GM12878 (cell line): Measurements from ENCODE around the gene FAM163B. TPM values are rescaled to one million over a fixed set of nuclear protein-coding genes. Genes with fewer than 3 reads are reported as not detected.

Source experiments
- ATAC-seq: fragments of 200-7000 bp; cut with Tn5 transposase; 3 replicates; pipeline ENCODE4 v1.9.1; 2020; ENCODE audit warnings: mild to moderate bottlenecking, moderate library complexity
- BruUV-seq: library from RNA; stranded (reverse); fragments of 400-500 nt; replicated peaks from 2 replicates; lab custom pipeline; 2021; lab: Mats Ljungman, UMichigan
- CTCF ChIA-PET: fragments of 300-600 bp; sonication (Branson Sonifier 250); formaldehyde crosslinking; extraction: SDS; loops from one replicate; lab custom pipeline; 2021; ENCODE audit warnings: inconsistent platforms; lab: Yijun Ruan, JAX
- POLR2A ChIA-PET: fragments of 350-600 bp; formaldehyde crosslinking; extraction: SDS; loops from one replicate; lab custom pipeline; 2021; ENCODE audit warnings: inconsistent platforms; lab: Charles Lee
- RAD21 ChIA-PET: fragments of 300-600 bp; sonication (Branson Sonifier 250); formaldehyde crosslinking; loops from one replicate; lab custom pipeline; 2023; ENCODE audit warnings: antibody characterized with exemption; ENCODE audit not compliant: unreplicated experiment; lab: Charles Lee
- SMC1A ChIA-PET: fragments of 300-600 bp; sonication (Branson Sonifier 250); formaldehyde crosslinking; loops from one replicate; lab custom pipeline; 2023; ENCODE audit not compliant: unreplicated experiment, uncharacterized antibody; lab: Charles Lee
- DNase-seq: peaks from one replicate; pipeline ENCODE4 v3.0.0-alpha.2; 2011; ENCODE audit warnings: low read depth, low spot score
- FAIRE-seq: peaks from 3 replicates; lab custom pipeline; 2011; peaks lifted over from hg19 to GRCh38; lab: Jason Lieb, UNC
- H2AFZ ChIP-seq: 2 replicates; pipeline ENCODE4 v1.6.0; 2011; ENCODE audit warnings: low read depth, low read length, control low read depth; ENCODE audit not compliant: control insufficient read depth
- H3K27ac ChIP-seq: 2 replicates; pipeline ENCODE4 v1.5.1; 2011; ENCODE audit warnings: control low read depth; ENCODE audit not compliant: control insufficient read depth, insufficient read depth
- H3K27me3 ChIP-seq, 2 experiments: replicated peaks in 1 of 2; 2 replicates each; pipeline versions ENCODE4 v1.6.0 to v1.6.1; 2011; ENCODE audit warnings: low read length in 1 of 2; ENCODE audit not compliant: control insufficient read depth in 2 of 2, insufficient read depth in 2 of 2
- H3K36me3 ChIP-seq, 2 experiments: 2 replicates each; pipeline ENCODE4 v1.5.1; 2011; ENCODE audit warnings: low read length in 1 of 2; ENCODE audit not compliant: control insufficient read depth in 2 of 2, insufficient read depth in 2 of 2
- H3K4me1 ChIP-seq: 2 replicates; pipeline ENCODE4 v1.6.1; 2011; ENCODE audit warnings: mild to moderate bottlenecking, low read length, moderate library complexity, mixed read lengths; ENCODE audit not compliant: control insufficient read depth, insufficient read depth
- H3K4me2 ChIP-seq: 2 replicates; pipeline ENCODE4 v1.6.0; 2011; ENCODE audit warnings: control low read depth; ENCODE audit not compliant: control insufficient read depth, insufficient read depth
- H3K4me3 ChIP-seq: fragments of 200-600 bp; sonication (generic); 2 replicates; pipeline ENCODE4 v1.5.1; 2016
- H3K79me2 ChIP-seq: 2 replicates; pipeline ENCODE4 v1.6.0; 2011; ENCODE audit warnings: low read length; ENCODE audit not compliant: control insufficient read depth, insufficient read depth
- H3K9ac ChIP-seq: 2 replicates; pipeline ENCODE4 v1.8.0; 2011; ENCODE audit warnings: low read length, control low read depth, mixed read lengths; ENCODE audit not compliant: control insufficient read depth, insufficient read depth
- H3K9me3 ChIP-seq: replicated peaks from 3 replicates; pipeline ENCODE4 v1.5.1; 2011; ENCODE audit warnings: mild to moderate bottlenecking, low read length; ENCODE audit not compliant: control insufficient read depth, insufficient read depth
- H4K20me1 ChIP-seq: 2 replicates; pipeline ENCODE4 v1.6.0; 2011; ENCODE audit not compliant: control insufficient read depth, insufficient read depth
- EZH2 ChIP-seq: IDR thresholded peaks from 2 replicates; pipeline ENCODE4 v1.6.1; 2012; ENCODE audit warnings: low read depth, mild to moderate bottlenecking, control low read depth, inconsistent platforms, low read length, borderline replicate concordance; ENCODE audit not compliant: control insufficient read depth
- KAT2A ChIP-seq: conservative IDR thresholded peaks from 2 replicates; pipeline ENCODE4 v1.6.1; 2011; ENCODE audit warnings: low read depth, low read length; ENCODE audit not compliant: control insufficient read depth
- KDM1A ChIP-seq: fragments of 200-600 bp; sonication (generic); IDR thresholded peaks from 2 replicates; pipeline ENCODE4 v1.6.1; 2016; ENCODE audit warnings: borderline replicate concordance
- REST ChIP-seq: IDR thresholded peaks from 2 replicates; pipeline ENCODE4 v1.6.1; 2012; ENCODE audit warnings: mild to moderate bottlenecking, low read depth, low read length
- TAF1 ChIP-seq: IDR thresholded peaks from 2 replicates; pipeline ENCODE4 v1.6.1; 2011; ENCODE audit warnings: mild to moderate bottlenecking, low read depth, low read length, borderline replicate concordance
- USF1 ChIP-seq: IDR thresholded peaks from 2 replicates; pipeline ENCODE4 v1.6.1; 2011; ENCODE audit warnings: borderline replicate concordance, low read depth, mild to moderate bottlenecking, moderate library complexity, mixed read lengths, low read length; ENCODE audit not compliant: insufficient read depth; ENCODE audit errors: extremely low read length
- WGBS: methylation state at CpG from one replicate; pipeline ENCODE4 v1.1.6; 2016; ENCODE audit warnings: low lambda C conversion rate; ENCODE audit not compliant: insufficient replicate concordance, insufficient coverage; ENCODE audit errors: missing lambda C conversion rate; 5-methylcytosine and 5-hydroxymethylcytosine counted together
- in situ Hi-C: fragments of 300-500 bp; cut with MboI; formaldehyde crosslinking; loops from 9 replicates; pipeline ENCODE4 v1.14.3; 2018; ENCODE audit warnings: mixed read lengths
- intact Hi-C: fragments of 100-400 bp; cut with micrococcal nuclease; formaldehyde crosslinking; loops from one replicate; pipeline ENCODE4 v1.14.2; 2022; ENCODE audit not compliant: unreplicated experiment
- polyA plus RNA-seq, 11 experiments: library from polyadenylated mRNA; depleted of rRNA in 4 of 11; unstranded in 6 of 11; stranded (reverse) in 5 of 11; fragments of >200 nt; fragmentation: Nextera tagmentation in 4 of 11; fragmentation: Illumina TruSeq in 1 of 11; extraction: Ambion mirVana in 4 of 11; extraction: Trizol in 1 of 11; gene quantifications; 1 replicate in 1 of 11; 2 replicates in 10 of 11; pipeline versions ENCODE4 v1.2.1 to v1.2.3, GENCODE V29; 2011 to 2016; ENCODE audit warnings: inconsistent platforms in 2 of 11, missing spikeins in 2 of 11, low read depth in 1 of 11
- total RNA-seq, 4 experiments: library from RNA; depleted of rRNA in 3 of 4; stranded (reverse); fragments of >200 nt in 3 of 4; fragmentation: Illumina TruSeq in 1 of 4; extraction: Trizol in 1 of 4; gene quantifications; 2 replicates each; pipeline versions ENCODE4 v1.2.1 to v1.2.3, GENCODE V29; 2013 to 2021

FAM163B gene
- total and polyA plus RNA-seq, 10 of the 15 experiments (the other 5 are each of a cell fraction or from before 2014, with no cell fraction given) = not detected

- ChIA-PET RAD21 (no interaction called here), POLR2A (no interaction called here), SMC1A (no interaction called here), CTCF (no interaction called here)
- WGBS = 38% methylated on average over 9 of the region's 10 CpGs
- Histone ChIP-seq H4K20me1 (no peaks in the 10 kb centered on the region), H3K27me3 (peaks cover 0 to 4% of the 10 kb centered on the region in 2 experiments; a peak in 3 of 4 replicates), H3K4me1 (no peaks in the 10 kb centered on the region), H2AFZ (no peak overlapping the region), H3K79me2 (no peaks in the 10 kb centered on the region), H3K4me3 (no peak overlapping the region), H3K9me3 (no peaks in the 10 kb centered on the region; the same call in 2 of the 3 replicates), H3K36me3 (no peaks in the 10 kb centered on the region), H3K9ac (no peak overlapping the region), H3K4me2 (no peak overlapping the region), H3K27ac (no peak overlapping the region)
- in situ Hi-C loops = no loop called here
- no TSS peak for BruUV-seq
- DNase-seq (no peak), FAIRE-seq (no peak), ATAC-seq (no peak)
- no peak for TF ChIP-seq REST
- TF ChIP-seq KAT2A = no peak
- TF ChIP-seq EZH2 = no peak
- no peak for TF ChIP-seq USF1
- TF ChIP-seq TAF1 = no peak
- TF ChIP-seq KDM1A = no peak
- intact Hi-C loops = no loop called here
Observed at GRCh38 chr9:133602277-133602676, 6.9 kb downstream of the FAM163B start.
